Stimulated activated CD8-positive, alpha-beta memory T cell treated with anti-CD3 and anti-CD28 coated beads, Interleukin-15, amount 100 ng/mL, for 24 hours (primary cell): ENCODE data around the gene METTL5.
"Not testable (repeated sequence)": the region's sequence is repeated elsewhere in the genome, so short reads cannot be mapped to it uniquely, and the experiment has no call there.

ENCODE experiments used
- DNase-seq: peaks from one replicate; pipeline ENCODE4 v3.0.0-alpha.2; 2020; ENCODE audit warnings: low read depth

METTL5 gene

GRCh38 chr2:169828141-169828811 lies 3.6 kb upstream of the METTL5 start:
- no peak for DNase-seq

DNA sequence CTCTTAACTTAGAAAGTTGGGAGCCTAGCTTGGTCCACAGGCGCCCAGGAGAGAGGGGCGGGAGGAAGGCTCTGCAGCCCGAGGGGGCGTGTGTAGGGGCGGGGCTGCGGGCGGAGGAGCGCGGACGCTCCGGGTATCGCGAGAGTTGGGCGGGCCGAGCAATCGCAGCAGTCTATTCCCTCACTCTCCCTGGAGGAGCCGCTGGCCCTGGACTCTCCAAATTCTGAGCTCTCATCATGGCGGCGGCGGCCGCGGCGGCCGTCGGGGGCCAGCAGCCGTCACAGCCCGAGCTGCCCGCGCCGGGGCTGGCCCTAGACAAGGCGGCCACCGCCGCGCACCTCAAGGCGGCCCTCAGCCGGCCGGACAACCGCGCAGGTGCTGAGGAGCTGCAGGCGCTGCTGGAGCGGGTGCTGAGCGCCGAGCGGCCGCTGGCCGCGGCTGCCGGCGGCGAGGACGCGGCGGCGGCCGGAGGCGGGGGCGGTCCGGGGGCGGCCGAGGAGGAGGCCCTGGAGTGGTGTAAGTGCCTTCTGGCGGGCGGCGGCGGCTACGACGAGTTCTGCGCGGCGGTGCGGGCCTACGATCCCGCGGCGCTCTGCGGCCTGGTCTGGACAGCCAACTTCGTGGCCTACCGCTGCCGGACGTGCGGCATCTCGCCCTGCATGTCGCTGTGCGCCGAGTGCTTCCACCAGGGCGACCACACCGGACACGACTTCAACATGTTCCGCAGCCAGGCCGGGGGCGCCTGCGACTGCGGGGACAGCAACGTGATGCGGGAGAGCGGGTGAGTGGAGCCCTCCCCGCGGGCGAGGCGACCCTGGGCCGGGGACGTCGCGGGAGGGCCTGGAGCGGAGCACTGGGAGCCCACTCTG lies 2.8 kb upstream of the METTL5 start, which contains the start of gene UBR3:
TSS of gene UBR3 (plus strand) at position 183 of the 869 bp plus-strand sequence. CDS start at position 237, 54 bp downstream.
- peak; percentile 70 for DNase-seq

DNA sequence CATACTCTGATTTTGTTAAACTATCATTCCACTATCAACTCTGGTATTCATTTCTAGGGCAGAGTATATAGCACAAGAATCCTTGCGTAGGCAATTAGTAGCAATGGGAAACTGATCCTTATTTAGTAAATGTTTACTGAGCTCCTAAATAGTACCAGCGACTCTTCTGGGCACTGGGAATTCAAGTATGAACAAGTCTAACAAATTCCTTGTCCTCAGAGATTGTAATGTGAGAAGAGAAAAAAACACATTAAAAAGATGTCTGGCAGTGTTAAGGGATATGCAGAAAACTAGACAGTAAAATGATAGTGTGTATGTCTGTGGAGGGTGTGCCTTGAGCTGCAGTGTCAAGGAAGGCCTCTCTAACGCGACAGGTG lies 721 bp downstream of the METTL5 start:
- DNase-seq = no peak

DNA sequence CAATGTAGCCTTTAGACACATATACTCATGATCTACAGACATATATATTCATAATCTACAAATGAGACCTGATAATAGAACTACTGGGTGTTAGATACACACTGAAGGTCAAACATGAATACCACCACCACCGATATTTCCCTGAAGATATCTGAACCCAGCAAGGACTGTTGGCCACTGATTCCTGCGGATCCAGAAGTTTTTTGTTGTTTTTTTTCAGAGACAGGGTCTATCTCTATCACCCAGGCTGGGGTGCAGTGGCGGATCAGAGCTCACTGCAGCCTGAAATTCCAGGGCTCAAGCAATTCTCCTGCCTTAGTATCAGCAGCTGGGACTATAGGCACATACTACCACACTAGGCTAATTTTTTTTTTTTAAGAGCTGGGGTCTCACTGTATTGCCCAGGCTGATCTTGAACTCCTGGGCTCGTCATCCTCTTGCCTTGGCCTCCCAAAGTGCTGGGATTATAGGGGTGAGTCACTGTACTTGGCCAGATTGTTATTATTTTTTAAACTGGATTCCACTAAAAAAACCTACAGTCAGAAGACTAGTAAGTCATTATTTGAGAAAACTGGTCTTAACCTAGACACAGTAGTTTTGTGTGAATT lies 1.8 kb downstream of the METTL5 start:
- no peak for DNase-seq

DNA sequence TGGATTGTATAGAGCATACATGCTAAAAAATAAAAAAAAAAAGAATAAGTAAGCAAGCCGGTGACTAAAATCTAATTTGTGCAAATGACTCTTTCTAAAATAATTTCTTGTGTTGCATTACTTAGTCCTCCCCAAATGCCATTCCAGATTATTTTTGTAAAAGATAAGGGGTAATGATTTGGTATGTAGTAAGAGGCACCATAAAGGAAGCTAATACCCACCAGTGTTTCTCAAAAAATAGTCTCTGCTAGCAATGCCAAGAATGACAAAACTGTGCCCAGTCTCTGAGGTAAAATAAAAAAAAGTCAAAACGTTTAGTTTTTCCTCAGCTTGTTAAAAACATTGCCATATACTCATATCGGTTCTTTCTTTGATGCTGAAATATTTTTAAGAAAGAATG lies 2.7 kb downstream of the METTL5 start:
- no peak for DNase-seq

DNA sequence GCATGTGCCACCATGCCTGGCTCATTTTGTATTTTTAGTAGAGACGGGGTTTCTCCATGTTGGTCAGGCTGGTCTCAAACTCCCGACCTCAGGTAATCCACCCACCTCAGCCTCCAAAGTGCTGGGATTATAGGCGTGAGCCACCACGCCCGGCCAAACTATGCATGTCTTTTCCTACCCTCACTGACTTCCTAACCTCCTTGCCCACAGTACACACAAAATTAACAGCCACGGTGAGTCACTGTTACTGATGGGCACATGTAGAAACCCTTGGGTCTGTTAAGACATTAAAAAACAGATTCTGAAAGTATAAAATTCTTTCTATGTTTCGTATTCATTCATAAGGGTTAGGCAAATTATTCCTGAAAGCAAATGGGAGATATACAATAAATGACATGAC lies 4.6 kb downstream of the METTL5 start:
- not testable (repeated sequence) for DNase-seq

DNA sequence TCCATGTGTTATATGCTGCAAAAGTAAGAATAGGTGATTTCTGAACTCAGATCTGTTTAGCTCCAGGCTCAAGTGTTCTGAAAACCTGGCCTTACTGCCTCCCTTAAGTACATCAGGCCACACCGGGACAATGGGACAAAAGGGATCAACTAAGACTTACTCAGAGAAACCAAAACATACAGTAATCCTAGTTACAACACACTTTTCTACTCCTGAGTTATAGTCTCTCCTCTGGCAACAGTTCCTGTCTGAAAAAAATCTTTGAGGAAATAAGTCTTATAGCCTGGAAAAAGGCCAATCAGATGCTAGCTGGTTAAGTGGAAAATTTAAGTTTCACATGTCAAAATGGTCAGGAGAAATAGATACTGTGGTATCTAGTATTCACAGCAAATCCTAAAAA lies 5.6 kb downstream of the METTL5 start:
- DNase-seq = no peak

DNA sequence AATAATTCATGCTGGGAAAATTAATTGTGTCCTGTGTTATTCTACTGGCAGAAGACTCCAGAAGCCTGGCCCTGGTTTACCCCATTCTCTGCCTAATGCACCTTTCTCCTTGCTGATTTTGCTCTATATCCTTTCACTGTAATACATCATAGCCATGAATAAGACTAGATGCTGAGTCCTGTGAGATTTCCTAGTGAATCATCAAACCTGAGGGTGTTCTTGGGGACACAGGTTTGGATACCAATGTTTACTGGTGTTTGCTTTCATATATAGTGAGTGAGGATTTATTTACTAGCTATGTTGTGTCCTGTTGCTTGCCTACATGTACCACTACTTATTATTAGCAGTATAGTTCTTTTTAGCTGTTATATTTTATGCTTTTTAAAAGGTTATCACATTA lies 6.5 kb downstream of the METTL5 start:
- no peak for DNase-seq

DNA sequence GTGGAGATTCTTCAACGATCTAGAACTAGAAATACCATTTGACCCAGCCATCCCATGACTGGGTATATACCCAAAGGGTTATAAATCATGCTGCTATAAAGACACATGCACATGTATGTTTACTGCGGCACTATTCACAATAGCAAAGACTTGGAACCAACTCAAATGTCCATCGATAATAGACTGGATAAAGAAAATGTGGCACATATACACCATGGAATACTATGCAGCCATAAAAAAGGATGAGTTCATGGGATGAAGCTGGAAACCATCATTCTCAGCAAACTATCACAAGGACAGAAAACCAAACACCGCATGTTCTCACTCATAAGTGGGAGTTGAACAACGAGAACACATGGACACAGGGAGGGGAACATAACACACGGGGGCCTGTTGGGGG lies 7.3 kb downstream of the METTL5 start:
- DNase-seq = not testable (repeated sequence)

DNA sequence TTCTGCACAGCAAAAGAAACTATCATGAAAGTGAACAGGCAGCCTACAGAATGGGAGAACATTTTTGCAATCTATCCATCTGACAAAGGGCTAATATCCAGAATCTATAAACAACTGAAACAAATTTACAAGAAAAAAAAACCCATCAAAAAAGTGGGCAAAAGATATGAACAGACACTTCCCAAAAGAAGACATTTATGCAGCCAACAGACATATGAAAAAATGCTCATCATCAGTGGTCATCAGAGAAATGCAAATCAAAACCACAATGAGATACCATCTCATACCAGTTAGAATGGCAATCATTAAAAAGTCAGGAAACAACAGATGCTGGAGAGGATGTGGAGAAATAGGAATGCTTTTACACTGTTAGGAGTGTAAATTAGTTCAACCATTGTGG lies 7.7 kb downstream of the METTL5 start:
- not testable (repeated sequence) for DNase-seq

GRCh38 chr2:169815849-169816248 lies 8.9 kb downstream of the METTL5 start:
- no peak for DNase-seq

DNA sequence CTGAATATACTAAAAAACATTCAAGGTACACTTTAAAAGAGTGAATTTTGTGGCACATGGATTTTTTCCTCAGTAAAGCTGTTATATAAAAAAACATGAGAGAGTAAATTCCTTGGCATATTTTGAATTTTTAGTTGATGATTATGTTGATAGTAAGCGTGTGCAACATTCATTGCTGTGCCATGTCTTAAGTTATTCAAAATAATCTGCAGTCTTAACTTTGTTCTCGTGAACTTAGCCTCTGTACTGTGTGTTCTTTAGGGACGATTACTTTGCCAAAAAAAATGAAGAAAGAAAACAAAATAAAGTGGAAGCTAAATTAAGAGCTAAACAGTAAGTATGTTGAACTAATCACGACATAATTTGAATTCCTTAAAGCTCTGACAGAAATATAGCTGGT lies 16.5 kb downstream of the METTL5 start:
- no peak for DNase-seq

- DNase-seq = no peak
These were observed 18.1 kb downstream of the METTL5 start for GRCh38 chr2:169806586-169806985.

DNA sequence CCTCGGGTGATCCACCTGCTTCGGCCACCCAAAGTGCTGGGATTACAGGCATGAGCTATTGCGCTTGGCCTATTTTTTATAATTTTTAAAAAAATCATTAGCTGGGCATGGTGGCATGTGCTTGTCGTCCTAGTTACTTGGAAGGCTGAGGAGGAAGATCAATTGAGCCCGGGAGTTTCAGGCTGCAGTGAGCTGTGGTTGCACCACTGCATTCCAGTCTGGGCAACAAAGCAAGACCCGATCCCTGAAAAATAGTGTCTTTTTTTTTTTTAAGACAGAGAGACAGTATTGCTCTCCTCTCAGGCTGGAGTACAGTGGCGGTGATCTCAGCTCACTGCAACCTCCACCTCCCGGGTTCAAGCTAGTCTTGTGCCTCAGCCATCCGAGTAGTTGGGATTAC lies 21.2 kb downstream of the METTL5 start:
- DNase-seq = no peak

DNA sequence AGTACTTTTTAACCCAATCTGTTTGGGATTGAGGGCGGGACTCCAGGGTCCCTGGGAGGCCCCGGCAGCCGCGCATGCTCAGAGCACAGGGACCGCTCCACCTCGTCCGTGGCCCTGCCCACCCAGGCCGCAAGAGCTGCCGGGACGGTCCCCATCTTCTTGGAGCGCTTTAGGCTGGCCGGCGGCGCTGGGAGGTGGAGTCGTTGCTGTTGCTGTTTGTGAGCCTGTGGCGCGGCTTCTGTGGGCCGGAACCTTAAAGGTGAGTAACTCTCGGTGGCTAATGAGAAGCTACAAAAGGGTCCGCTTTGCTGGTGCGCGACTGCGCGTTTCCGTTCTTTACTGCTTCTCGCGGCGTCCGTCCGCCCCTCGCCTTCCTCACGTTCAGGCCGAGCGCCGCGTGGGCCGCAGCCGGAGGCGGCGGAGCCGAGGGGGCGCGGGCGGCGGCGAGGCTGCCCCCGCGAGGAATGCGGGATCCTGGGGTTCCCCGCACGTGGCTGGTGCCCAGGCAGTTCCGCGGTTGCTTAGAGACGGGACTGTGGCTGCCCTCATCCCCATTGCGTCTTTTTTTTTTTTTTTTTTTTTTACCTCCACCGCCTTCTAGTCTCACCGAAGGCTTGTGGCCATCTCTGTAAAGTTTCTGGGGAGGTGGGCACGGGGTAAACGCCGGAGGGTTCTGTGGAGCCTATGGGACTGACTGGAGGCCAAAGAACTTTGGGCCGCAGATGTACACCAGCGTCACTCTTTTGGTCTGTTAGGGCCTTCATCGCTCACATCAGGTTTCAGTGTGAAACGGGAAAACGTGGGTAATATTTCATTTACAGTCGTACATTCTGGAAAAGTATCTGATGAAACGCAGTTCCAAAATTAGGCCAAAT lies 25.8 kb downstream of the METTL5 start, which contains the start of gene SSB:
TSS of gene SSB (plus strand) at position 154 of the 875 bp plus-strand sequence. CDS start 2,090 bp downstream, outside the sequence.
- peak; percentile 86 for DNase-seq

DNA sequence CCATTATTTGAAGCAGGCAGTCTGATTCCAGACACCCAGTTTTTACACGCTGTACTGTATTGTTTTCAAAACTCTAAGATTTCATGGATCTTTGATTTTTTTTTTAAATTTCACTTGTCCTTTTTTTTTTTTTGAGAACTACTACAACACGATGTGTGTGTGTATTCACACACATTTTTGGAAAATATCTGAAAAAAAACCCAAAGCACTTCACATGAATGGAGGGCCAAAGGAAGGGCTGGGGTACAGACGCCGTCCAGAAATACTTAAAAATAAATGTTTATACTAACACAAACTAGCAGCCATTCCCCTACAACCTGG lies 26.3 kb downstream of the METTL5 start:
- no peak for DNase-seq

- DNase-seq = no peak
These were observed 27.1 kb downstream of the METTL5 start for GRCh38 chr2:169797601-169798000.

DNA sequence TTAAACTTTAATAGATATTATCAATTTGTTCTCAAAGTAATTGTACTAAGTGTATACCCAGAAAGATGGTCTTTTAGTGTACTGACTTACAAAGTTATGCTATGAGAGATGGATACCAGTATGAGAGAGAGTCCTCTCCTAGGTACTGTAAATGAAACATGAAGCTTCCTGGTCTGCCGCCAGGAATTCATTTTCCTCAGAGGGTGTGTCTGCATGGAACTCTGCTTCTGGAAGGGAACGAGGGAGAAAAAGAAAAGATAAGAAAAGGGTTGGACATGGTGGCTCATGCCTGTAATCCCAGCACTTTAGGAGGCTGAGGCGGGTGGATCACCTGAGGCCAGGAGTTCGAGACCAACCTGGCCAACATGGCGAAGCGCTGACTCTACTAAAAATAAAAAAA lies 28.3 kb downstream of the METTL5 start:
- DNase-seq = no peak

DNA sequence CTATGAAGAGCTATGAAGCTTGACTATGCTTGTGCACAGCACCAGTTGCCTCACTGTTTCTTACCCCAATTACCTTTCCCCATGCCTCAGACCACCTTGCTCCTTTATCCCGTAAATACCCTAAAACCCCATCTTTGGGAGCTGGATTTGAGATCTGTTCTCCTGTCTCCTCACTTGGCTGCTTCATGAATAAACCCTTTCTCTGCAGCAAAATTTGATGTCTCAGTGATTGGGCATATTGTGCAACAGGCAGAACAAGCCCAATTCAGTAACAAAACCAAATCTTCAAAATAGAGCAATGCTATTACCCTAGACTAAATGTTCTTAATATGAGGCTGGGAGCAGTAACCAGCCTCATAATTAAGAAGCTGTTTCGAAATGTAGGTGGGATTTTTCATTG lies 29.5 kb downstream of the METTL5 start:
- no peak for DNase-seq

DNA sequence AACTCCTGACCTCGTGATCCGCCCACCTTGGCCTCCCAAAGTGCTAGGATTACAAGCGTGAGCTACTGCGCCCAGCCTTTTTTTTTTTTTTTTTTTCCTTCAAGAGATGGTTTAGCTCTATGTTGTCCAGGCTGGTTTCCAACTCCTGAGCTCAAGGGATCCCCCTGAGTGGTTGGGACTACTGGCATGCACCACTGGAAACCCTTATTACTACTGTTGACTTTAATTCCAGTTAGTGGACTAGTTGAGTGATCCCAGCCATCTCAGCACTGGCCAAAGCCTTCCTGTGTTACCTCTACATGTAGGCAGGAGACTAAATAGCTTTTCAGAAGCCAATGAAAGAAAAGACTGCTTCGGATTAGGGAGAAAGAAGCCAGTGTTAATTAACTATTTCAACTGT lies 34.1 kb downstream of the METTL5 start:
- no peak for DNase-seq

GRCh38 chr2:169782513-169782912 lies 42.2 kb downstream of the METTL5 start:
- DNase-seq = no peak
